Lung (tissue), 12 donors: ENCODE measurements around the gene MAGOH. TPM values are rescaled to one million over a fixed set of nuclear protein-coding genes. Genes with fewer than 3 reads are reported as not detected.
A peak's percentile ranks its signal among the peaks of the same experiment; 100 is the strongest.

ENCODE experiments used
- ATAC-seq: fragments of 200-7000 bp; cut with Tn5 transposase; one replicate; pipeline ENCODE4 v1.9.1; 2020; ENCODE audit warnings: moderate number of reproducible peaks; ENCODE audit not compliant: insufficient read depth, low FRiP score
- DNase-seq, 3 donors: peaks; one replicate each; pipeline ENCODE4 v3.0.0-alpha.2; 2013 to 2017
- H3K27ac ChIP-seq, 2 donors: one replicate each; pipeline ENCODE4 v1.5.1; 2013; ENCODE audit warnings: mild to moderate bottlenecking in 2 of 2, moderate library complexity in 2 of 2, control low read depth in 1 of 2, inconsistent platforms in 1 of 2, low read depth in 1 of 2, low read length in 1 of 2
- H3K27me3 ChIP-seq, 3 donors: one replicate each; pipeline ENCODE4 v1.5.1; 2013; ENCODE audit warnings: low read length in 2 of 3; ENCODE audit not compliant: control insufficient read depth in 3 of 3, insufficient read depth in 3 of 3
- H3K36me3 ChIP-seq, 4 donors: one replicate each; pipeline ENCODE4 v1.5.1; 2013; ENCODE audit warnings: low read length in 4 of 4, mild to moderate bottlenecking in 1 of 4, moderate library complexity in 1 of 4; ENCODE audit not compliant: control insufficient read depth in 4 of 4, insufficient read depth in 4 of 4
- H3K4me1 ChIP-seq, 5 donors: one replicate each; pipeline ENCODE4 v1.5.1; 2013; ENCODE audit warnings: low read length in 5 of 5, mild to moderate bottlenecking in 2 of 5, moderate library complexity in 1 of 5; ENCODE audit not compliant: control insufficient read depth in 5 of 5, insufficient read depth in 5 of 5
- H3K4me3 ChIP-seq: one replicate; pipeline ENCODE4 v1.5.1; 2013; ENCODE audit warnings: mild to moderate bottlenecking, control low read depth, moderate library complexity
- H3K9ac ChIP-seq, 2 donors: one replicate each; pipeline ENCODE4 v1.5.1; 2013; ENCODE audit warnings: low read length in 2 of 2, control low read depth in 1 of 2; ENCODE audit not compliant: insufficient read depth in 1 of 2
- H3K9me3 ChIP-seq, 4 donors: one replicate each; pipeline ENCODE4 v1.5.1; 2013; ENCODE audit warnings: low read length in 3 of 4, mild to moderate bottlenecking in 1 of 4, moderate library complexity in 1 of 4; ENCODE audit not compliant: control insufficient read depth in 4 of 4, insufficient read depth in 3 of 4
- WGBS, 2 donors: extraction: QIAGEN DNeasy Blood & Tissue Kit; methylation state at CpG; one replicate each; pipeline ENCODE4 v1.1.7; 2013; 5-methylcytosine and 5-hydroxymethylcytosine counted together
- polyA plus RNA-seq, 2 donors: library from polyadenylated mRNA; stranded (reverse); fragments of 200-250 nt; gene quantifications; one replicate each; pipeline ENCODE4 v1.2.1, GENCODE V29; 2013
- total RNA-seq, 2 donors: library from RNA; depleted of rRNA in 1 of 2; stranded (reverse); fragments of >200 nt in 1 of 2; gene quantifications; one replicate each; pipeline ENCODE4 v1.2.1, GENCODE V29; 2014 to 2021
- TF ChIP-seq, protein P1 (sequence below): IDR thresholded peaks from 2 replicates; pipeline ENCODE4 v1.5.1; 2012; ENCODE audit warnings: mild to moderate bottlenecking; ENCODE audit errors: control extremely low read depth, extremely low read depth
- donor health status: control.
- donor health status: control.
- donor health status: Bipolar disorder and iron deficiency.
- donor health status: healthy.
- donor health status: DM: yes; HTN: yes; CAD: no.

Gene MAGOH
- total and polyA plus RNA-seq, 4 donors, result 33.0 to 141 (median 58.5) TPM

GRCh38 chr1:53258216-53258615 lies 19.9 kb upstream of the MAGOH start:
- Histone ChIP-seq H3K27me3 (no peaks in the 10 kb centered on the region), H3K27ac (no peak overlapping the region), H3K4me1 (peaks cover 0 to 8% (median 0%) of the 10 kb centered on the region in 5 donors), H3K36me3 (peaks cover 0 to 13% (median 3%) of the 10 kb centered on the region in 4 donors), H3K4me3 (no peak overlapping the region), H3K9me3 (no peaks in the 10 kb centered on the region), H3K9ac (no peak overlapping the region)
- DNase-seq (no peak), ATAC-seq (no peak)
- WGBS, 2 donors, result 66 to 100% methylated on average over 1 of the region's 1 CpG
- TF ChIP-seq, protein P1, sequence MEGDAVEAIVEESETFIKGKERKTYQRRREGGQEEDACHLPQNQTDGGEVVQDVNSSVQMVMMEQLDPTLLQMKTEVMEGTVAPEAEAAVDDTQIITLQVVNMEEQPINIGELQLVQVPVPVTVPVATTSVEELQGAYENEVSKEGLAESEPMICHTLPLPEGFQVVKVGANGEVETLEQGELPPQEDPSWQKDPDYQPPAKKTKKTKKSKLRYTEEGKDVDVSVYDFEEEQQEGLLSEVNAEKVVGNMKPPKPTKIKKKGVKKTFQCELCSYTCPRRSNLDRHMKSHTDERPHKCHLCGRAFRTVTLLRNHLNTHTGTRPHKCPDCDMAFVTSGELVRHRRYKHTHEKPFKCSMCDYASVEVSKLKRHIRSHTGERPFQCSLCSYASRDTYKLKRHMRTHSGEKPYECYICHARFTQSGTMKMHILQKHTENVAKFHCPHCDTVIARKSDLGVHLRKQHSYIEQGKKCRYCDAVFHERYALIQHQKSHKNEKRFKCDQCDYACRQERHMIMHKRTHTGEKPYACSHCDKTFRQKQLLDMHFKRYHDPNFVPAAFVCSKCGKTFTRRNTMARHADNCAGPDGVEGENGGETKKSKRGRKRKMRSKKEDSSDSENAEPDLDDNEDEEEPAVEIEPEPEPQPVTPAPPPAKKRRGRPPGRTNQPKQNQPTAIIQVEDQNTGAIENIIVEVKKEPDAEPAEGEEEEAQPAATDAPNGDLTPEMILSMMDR, result no peak

- Histone ChIP-seq H3K4me1 (peaks cover 0 to 8% (median 0%) of the 10 kb centered on the region in 5 donors), H3K36me3 (peaks cover 0 to 13% (median 3%) of the 10 kb centered on the region in 4 donors), H3K9me3 (no peaks in the 10 kb centered on the region), H3K27me3 (no peaks in the 10 kb centered on the region), H3K4me3 (no peak overlapping the region), H3K9ac (no peak overlapping the region), H3K27ac (no peak overlapping the region)
- DNase-seq, result peak in 1 of 3 donors; percentile 20
- TF ChIP-seq, protein P1, result no peak
- 82 to 93% methylated on average over 5 of the region's 5 CpGs for WGBS, 2 donors
- ATAC-seq, result no peak
Observed at GRCh38 chr1:53257454-53258081, 19.2 kb upstream of the MAGOH start.

GRCh38 chr1:53256511-53257453 lies 18.5 kb upstream of the MAGOH start:
- 87 to 88% methylated on average over 11 of the region's 11 CpGs for WGBS, 2 donors

More at GRCh38 chr1:53256511-53257453, 18.5 kb upstream of the MAGOH start:
- H3K9me3 ChIP-seq, result no peaks in the 10 kb centered on the region
- H3K4me1 ChIP-seq, result peaks cover 0 to 8% (median 0%) of the 10 kb centered on the region in 5 donors
- H3K36me3 ChIP-seq, result peaks cover 0 to 13% (median 3%) of the 10 kb centered on the region in 4 donors
- no peak for ATAC-seq
- no peak overlapping the region for H3K27ac ChIP-seq
- H3K9ac ChIP-seq, result no peak overlapping the region
- no peak for DNase-seq
- TF ChIP-seq, protein P1, result no peak
- no peaks in the 10 kb centered on the region for H3K27me3 ChIP-seq
- H3K4me3 ChIP-seq, result no peak overlapping the region
